Measurements from ENCODE around the gene SAPCD1. TPM values are rescaled to one million over a fixed set of nuclear protein-coding genes. Genes with fewer than 3 reads are reported as not detected.

Gene SAPCD1
- total RNA-seq, 1 experiment from 2014 or later = 3.2 TPM

DNA sequence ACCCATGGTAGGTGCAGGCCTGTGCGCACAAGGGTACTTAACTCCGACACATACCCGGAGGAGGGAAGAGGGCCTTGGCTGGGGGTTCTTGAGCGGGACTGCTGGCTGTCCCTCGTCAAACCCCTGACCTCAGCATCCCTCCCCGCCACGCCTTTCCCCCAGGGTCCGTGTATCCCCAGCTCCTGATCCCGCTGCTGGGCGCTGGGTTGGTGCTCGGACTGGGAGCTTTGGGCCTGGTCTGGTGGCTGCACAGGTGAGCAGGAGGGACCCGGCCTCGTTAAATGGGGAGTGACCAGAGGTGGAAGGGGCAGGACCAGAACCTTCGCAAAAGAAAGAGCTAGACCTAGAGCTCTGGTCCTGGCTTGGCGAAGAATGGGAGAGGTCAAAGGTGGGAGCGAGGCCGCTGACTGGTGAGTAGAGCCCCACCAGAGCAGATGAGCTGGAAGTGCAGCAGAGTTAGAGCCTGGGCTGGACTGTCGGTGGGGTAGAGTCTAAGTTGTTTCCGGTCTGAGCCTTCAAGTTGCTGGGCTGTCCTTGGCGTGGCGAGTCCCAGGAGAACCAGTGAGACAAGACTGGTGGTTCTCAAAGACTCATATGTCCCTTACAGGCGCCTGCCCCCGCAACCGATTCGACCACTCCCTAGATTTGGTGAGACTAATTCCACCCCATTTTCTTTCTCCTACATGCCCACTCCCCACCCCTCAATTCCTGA, 38.3 kb upstream of the SAPCD1 start:
- no peak overlapping the region for H2AK5ac ChIP-seq (ENCODE audit: insufficient read length, low read length)
- no peak overlapping the region for H2BK5ac ChIP-seq (ENCODE audit: insufficient read length, low read length)
- no peaks in the 10 kb centered on the region for H3K9me3 Mint-ChIP-seq
- no peaks in the 10 kb centered on the region for H3K4me1 ChIP-seq (ENCODE audit: insufficient read depth, low read length)
- H3K27ac Mint-ChIP-seq = peak overlapping the region in 1 of 3 experiments; percentile 66; a peak in 2 of 7 replicates
- TF ChIP-seq, protein P1, sequence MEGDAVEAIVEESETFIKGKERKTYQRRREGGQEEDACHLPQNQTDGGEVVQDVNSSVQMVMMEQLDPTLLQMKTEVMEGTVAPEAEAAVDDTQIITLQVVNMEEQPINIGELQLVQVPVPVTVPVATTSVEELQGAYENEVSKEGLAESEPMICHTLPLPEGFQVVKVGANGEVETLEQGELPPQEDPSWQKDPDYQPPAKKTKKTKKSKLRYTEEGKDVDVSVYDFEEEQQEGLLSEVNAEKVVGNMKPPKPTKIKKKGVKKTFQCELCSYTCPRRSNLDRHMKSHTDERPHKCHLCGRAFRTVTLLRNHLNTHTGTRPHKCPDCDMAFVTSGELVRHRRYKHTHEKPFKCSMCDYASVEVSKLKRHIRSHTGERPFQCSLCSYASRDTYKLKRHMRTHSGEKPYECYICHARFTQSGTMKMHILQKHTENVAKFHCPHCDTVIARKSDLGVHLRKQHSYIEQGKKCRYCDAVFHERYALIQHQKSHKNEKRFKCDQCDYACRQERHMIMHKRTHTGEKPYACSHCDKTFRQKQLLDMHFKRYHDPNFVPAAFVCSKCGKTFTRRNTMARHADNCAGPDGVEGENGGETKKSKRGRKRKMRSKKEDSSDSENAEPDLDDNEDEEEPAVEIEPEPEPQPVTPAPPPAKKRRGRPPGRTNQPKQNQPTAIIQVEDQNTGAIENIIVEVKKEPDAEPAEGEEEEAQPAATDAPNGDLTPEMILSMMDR (conservative IDR thresholded peaks at IDR 0.05) = no peak
- peaks cover 4% of the 10 kb centered on the region for H3K23me2 ChIP-seq (ENCODE audit: insufficient read length, low read depth, low read length, poor library complexity, severe bottlenecking)
- peaks cover 6 to 11% of the 10 kb centered on the region in 2 experiments for H3K4me1 Mint-ChIP-seq
- no peak for DNase-seq
- no peak overlapping the region for H2BK15ac ChIP-seq (ENCODE audit: low read depth, low read length)
- no peak overlapping the region for H3K27ac ChIP-seq (ENCODE audit: insufficient read length, low read depth, low read length)
- H3K4me3 Mint-ChIP-seq = no peak overlapping the region
- WGBS (ENCODE audit: extremely low coverage, insufficient read length, low lambda C conversion rate) = no CpG with 5 or more reads among the region's 25 CpGs
- no peak overlapping the region for H4K5ac ChIP-seq (ENCODE audit: insufficient read length, low read depth, low read length)
- H3K27me3 ChIP-seq (ENCODE audit: insufficient read depth, low read length) = no peaks in the 10 kb centered on the region
- H3T11ph ChIP-seq (ENCODE audit: low read length) = no peak overlapping the region
- H3K27me3 Mint-ChIP-seq (ENCODE audit: low read depth) = no peaks in the 10 kb centered on the region
- H2BK120ac ChIP-seq (ENCODE audit: low read depth, low read length, poor library complexity, severe bottlenecking) = no peak overlapping the region
- peaks cover 9 to 34% (median 33%) of the 10 kb centered on the region in 3 experiments; a peak in 6 of 7 replicates for H3K36me3 Mint-ChIP-seq (ENCODE audit: insufficient read depth in 1 of 3, low read depth in 3 of 3)
- H3K79me2 ChIP-seq (ENCODE audit: insufficient read depth, low read length) = no peaks in the 10 kb centered on the region
- H4K20me1 ChIP-seq (ENCODE audit: control insufficient read depth, insufficient read depth, insufficient read length) = no peaks in the 10 kb centered on the region
- no peak overlapping the region for H3K23ac ChIP-seq (ENCODE audit: insufficient read length, low read depth, low read length)
- H2AFZ ChIP-seq (ENCODE audit: low read length) = no peak overlapping the region
- no peaks in the 10 kb centered on the region for H3K79me1 ChIP-seq (ENCODE audit: insufficient read depth, low read depth, low read length, poor library complexity, severe bottlenecking)
- no peak overlapping the region for H3K18ac ChIP-seq (ENCODE audit: insufficient read length, low read depth, low read length)
- H3K14ac ChIP-seq (ENCODE audit: insufficient read depth, low read length) = no peak overlapping the region
- H3K56ac ChIP-seq (ENCODE audit: insufficient read length, low read depth, low read length) = no peak overlapping the region
- no peak overlapping the region for H2BK12ac ChIP-seq (ENCODE audit: insufficient read length, low read depth, low read length)
- no peak overlapping the region for H3K4me2 ChIP-seq (ENCODE audit: insufficient read depth, insufficient read length, low read length)
- H3K4ac ChIP-seq (ENCODE audit: low read depth, low read length) = no peak overlapping the region
- no peak overlapping the region for H2BK20ac ChIP-seq (ENCODE audit: low read depth, low read length, poor library complexity, severe bottlenecking)
- no peak overlapping the region for H4K91ac ChIP-seq (ENCODE audit: insufficient read length, low read depth, low read length)
- no peak overlapping the region for H3K9ac ChIP-seq (ENCODE audit: extremely low read depth, insufficient read length, low read length)
- no peak overlapping the region for H4K8ac ChIP-seq (replicated peaks; ENCODE audit: insufficient read length, low read depth, low read length)
- no peaks in the 10 kb centered on the region for H3K9me3 ChIP-seq (ENCODE audit: control insufficient read depth, low read depth, low read length)
